Mucosa of descending colon (tissue), 3 donors: ENCODE data around the gene HPCAL4. TPM values are rescaled to one million over a fixed set of nuclear protein-coding genes. Genes with fewer than 3 reads are reported as not detected.
A peak's percentile ranks its signal among the peaks of the same experiment; 100 is the strongest.

Experiments
- ATAC-seq: fragments of 200-7000 bp; cut with Tn5 transposase; one replicate; pipeline ENCODE4 v1.9.1; 2020; ENCODE audit warnings: mild to moderate bottlenecking, moderate library complexity
- DNase-seq, 3 donors: peaks; one replicate each; pipeline ENCODE4 v3.0.0-alpha.2; 2020
- H3K36me3 ChIP-seq: fragments of 200-600 bp; one replicate; pipeline ENCODE4 v1.8.0; 2021; ENCODE audit warnings: low read depth, mild to moderate bottlenecking
- H3K4me1 ChIP-seq: fragments of 200-600 bp; one replicate; pipeline ENCODE4 v1.8.0; 2021; ENCODE audit warnings: low read depth, mild to moderate bottlenecking
- H3K4me3 ChIP-seq: fragments of 200-600 bp; one replicate; pipeline ENCODE4 v1.8.0; 2021; ENCODE audit warnings: mild to moderate bottlenecking
- H3K9me3 ChIP-seq: fragments of 200-600 bp; one replicate; pipeline ENCODE4 v1.8.0; 2021; ENCODE audit warnings: mild to moderate bottlenecking
- CTCF ChIP-seq: fragments of 200-600 bp; IDR thresholded peaks from one replicate; pipeline ENCODE4 v1.8.0; 2022; ENCODE audit warnings: antibody characterized with exemption, mild to moderate bottlenecking
- intact Hi-C, 2 donors: fragments of 100-400 bp; cut with DNase I in 1 of 2; cut with micrococcal nuclease in 1 of 2; formaldehyde crosslinking; loops; one replicate each; pipeline versions ENCODE4 v1.11.0 to v1.11.1; 2022; cut with DNase I, micrococcal nuclease
- total RNA-seq, 3 donors: library from RNA; stranded (reverse); fragmentation: NEBNext Ultra II Directional in 2 of 3; extraction: Animal tissue kit (Norgen Biotek cat#: 25700) in 2 of 3; gene quantifications; one replicate each; pipeline versions ENCODE4 v1.2.1 to v1.2.4, GENCODE V29; 2021 to 2023
- donor health status: DM: no; HTN: no; CAD: no; lungs with moderate emphysema.
- donor health status: DM: no; HTN: no; CAD: no.
- donor health status: DM: no; HTN: yes; CAD: no.

The HPCAL4 gene
- total RNA-seq, 3 donors from 2014 or later: 0.07 to 0.51 TPM; not detected in 1

DNA sequence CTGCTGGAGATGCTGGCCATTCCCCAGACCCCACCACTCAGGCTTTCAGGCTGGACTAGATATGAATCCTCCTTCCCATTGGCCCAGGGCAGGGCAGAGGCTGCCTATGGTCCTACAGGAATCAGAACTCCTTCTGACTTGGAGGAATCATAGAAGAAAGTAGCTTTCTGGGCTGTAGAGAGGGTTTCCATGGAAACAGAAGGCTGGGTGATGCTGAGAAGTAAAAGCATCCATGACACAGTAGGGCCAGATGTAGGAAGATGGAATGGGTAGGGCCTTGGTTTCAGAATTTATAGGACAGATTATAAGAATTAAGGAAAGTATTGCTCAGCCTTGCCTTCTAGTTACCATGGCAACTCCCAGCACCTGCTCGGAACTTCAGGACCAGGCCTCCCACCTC, 28.4 kb downstream of the HPCAL4 start:
- no peaks in the 10 kb centered on the region for H3K36me3 ChIP-seq
- TF ChIP-seq CTCF: no peak
- DNase-seq (no peak), ATAC-seq (no peak)
- intact Hi-C loops: no loop called here
- H3K4me3 ChIP-seq: no peak overlapping the region
- no peaks in the 10 kb centered on the region for H3K9me3 ChIP-seq
- H3K4me1 ChIP-seq: no peaks in the 10 kb centered on the region

DNA sequence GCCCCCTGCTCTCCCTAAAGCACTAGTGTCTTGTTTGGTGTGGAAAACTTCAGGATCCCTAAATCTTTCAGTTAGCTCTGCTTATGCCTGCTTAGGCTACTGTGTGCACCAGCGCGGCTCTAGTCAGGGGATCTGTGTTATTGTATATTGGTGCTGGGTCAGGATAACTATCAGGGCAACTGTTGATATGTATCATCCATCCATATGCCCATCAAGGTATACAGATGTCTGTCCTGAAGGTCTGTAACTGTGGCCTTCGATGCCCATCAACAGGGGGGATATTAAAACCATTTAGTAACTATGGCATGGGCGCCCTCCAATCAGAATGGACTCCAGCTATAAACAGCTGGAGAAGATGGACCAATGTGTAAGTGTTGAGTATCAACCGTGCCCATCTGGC, 31.7 kb downstream of the HPCAL4 start:
- ATAC-seq (no peak), DNase-seq (no peak)
- no peaks in the 10 kb centered on the region for H3K9me3 ChIP-seq
- H3K36me3 ChIP-seq: no peaks in the 10 kb centered on the region
- no peak for TF ChIP-seq CTCF
- no peaks in the 10 kb centered on the region for H3K4me1 ChIP-seq
- intact Hi-C loops: loop anchor here in 1 of 2 donors (10.0 kb wide), 1 partner anchor 55 kb away; no protein-coding TSS in a partner anchor
- no peak overlapping the region for H3K4me3 ChIP-seq

DNA sequence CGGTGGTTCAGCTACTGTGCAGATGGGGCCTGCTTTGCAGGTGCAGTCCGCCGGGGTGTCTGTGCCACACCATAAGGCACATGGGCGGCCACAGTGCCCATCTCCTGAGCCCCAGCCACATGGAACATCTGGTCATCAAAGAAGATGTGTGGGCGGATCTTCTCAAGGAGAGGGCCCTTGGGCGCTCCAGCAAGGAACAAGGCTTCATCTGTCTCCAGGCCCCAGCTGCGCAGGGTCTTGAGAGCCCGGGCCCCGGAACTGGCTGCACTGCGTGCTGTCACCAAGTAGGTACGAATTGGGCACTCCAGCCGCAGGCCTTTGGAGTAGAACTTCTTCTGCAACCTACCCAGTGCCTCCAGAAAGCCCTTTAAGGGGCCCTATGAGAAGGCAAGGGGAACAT, 32.1 kb downstream of the HPCAL4 start:
- DNase-seq: no peak
- Histone ChIP-seq H3K9me3 (no peaks in the 10 kb centered on the region), H3K4me1 (no peaks in the 10 kb centered on the region), H3K4me3 (no peak overlapping the region), H3K36me3 (no peaks in the 10 kb centered on the region)
- ATAC-seq: no peak
- intact Hi-C loops: loop anchor here in 1 of 2 donors (10.0 kb wide), 1 partner anchor 54 kb away; no protein-coding TSS in a partner anchor
- no peak for TF ChIP-seq CTCF

- intact Hi-C loops: loop anchor here in 1 of 2 donors (10.0 kb wide), 1 partner anchor 53 kb away; no protein-coding TSS in a partner anchor
- ATAC-seq: peak; percentile 85
- H3K4me1 ChIP-seq: no peaks in the 10 kb centered on the region
- no peak overlapping the region for H3K4me3 ChIP-seq
- DNase-seq: peak; percentile 56 to 74 (median 73)
- peak; percentile 58 for TF ChIP-seq CTCF
- H3K36me3 ChIP-seq: no peaks in the 10 kb centered on the region
- no peaks in the 10 kb centered on the region for H3K9me3 ChIP-seq
Measured at GRCh38 chr1:39657923-39658485, 33.2 kb downstream of the HPCAL4 start.

DNA sequence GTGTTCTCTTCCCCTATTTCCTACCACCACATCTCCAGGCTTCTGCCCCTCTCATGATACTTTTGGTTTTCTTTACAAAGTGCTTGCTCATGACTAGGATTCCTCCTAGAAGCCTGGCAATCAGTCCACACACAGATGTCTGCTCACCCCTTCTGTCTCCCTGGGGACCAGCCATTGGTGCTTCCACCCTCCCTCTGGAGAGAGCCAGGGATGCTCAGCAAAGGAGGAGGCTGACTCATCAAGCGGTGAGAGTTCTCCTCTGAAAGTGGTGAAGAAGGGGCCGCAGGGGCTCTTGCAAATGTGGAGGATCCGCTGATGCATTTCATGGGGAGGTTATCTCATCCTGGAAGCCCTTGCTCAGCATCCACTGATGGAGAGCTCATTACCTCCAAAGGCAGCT, 33.8 kb downstream of the HPCAL4 start:
- no peak for TF ChIP-seq CTCF
- intact Hi-C loops: loop anchor here in 1 of 2 donors (10.0 kb wide), 1 partner anchor 53 kb away; no protein-coding TSS in a partner anchor
- H3K9me3 ChIP-seq: no peaks in the 10 kb centered on the region
- no peaks in the 10 kb centered on the region for H3K36me3 ChIP-seq
- no peak for ATAC-seq
- no peak overlapping the region for H3K4me3 ChIP-seq
- no peaks in the 10 kb centered on the region for H3K4me1 ChIP-seq
- no peak for DNase-seq
